Heart right ventricle (tissue), 16 donors: ENCODE results near the gene C16orf74. TPM values are rescaled to one million over a fixed set of nuclear protein-coding genes. Genes with fewer than 3 reads are reported as not detected.

Experiments used
- ATAC-seq, 8 donors: fragments of 200-7000 bp; cut with Tn5 transposase; one replicate each; pipeline ENCODE4 v1.9.1; 2020; ENCODE audit warnings: mild to moderate bottlenecking in 8 of 8, moderate library complexity in 8 of 8, moderate number of reproducible peaks in 1 of 8
- DNase-seq, 2 donors: peaks; one replicate each; pipeline ENCODE4 v3.0.0-alpha.2; 2020
- H3K27ac ChIP-seq, 10 donors: fragments of 200-600 bp; sonication (generic) in 2 of 10; one replicate each; pipeline versions ENCODE4 v1.5.0 to v1.8.0; 2020 to 2022; ENCODE audit warnings: mild to moderate bottlenecking in 3 of 10
- H3K27me3 ChIP-seq, 7 donors: fragments of 200-600 bp; one replicate each; pipeline ENCODE4 v1.8.0; 2021 to 2022; ENCODE audit warnings: mild to moderate bottlenecking in 2 of 7
- H3K36me3 ChIP-seq, 9 donors: fragments of 200-600 bp; sonication (generic) in 1 of 9; one replicate each; pipeline versions ENCODE4 v1.5.0 to v1.8.0; 2020 to 2022; ENCODE audit warnings: mild to moderate bottlenecking in 2 of 9
- H3K4me1 ChIP-seq, 9 donors: fragments of 200-600 bp; sonication (generic) in 1 of 9; one replicate each; pipeline versions ENCODE4 v1.5.0 to v1.8.0; 2020 to 2022; ENCODE audit warnings: mild to moderate bottlenecking in 4 of 9
- H3K4me3 ChIP-seq, 10 donors: fragments of 200-600 bp; sonication (generic) in 2 of 10; one replicate each; pipeline versions ENCODE4 v1.5.0 to v1.8.0; 2020 to 2022; ENCODE audit warnings: mild to moderate bottlenecking in 7 of 10, moderate library complexity in 2 of 10
- H3K9me3 ChIP-seq, 11 donors: fragments of 200-600 bp in 10 of 11; sonication (generic) in 2 of 11; one replicate each; pipeline versions ENCODE4 v1.5.0 to v1.8.0; 2013 to 2022; ENCODE audit warnings: mild to moderate bottlenecking in 2 of 11, control low read depth in 1 of 11, moderate library complexity in 1 of 11
- CTCF ChIP-seq, 9 donors: fragments of 200-600 bp; sonication (generic) in 2 of 9; IDR thresholded peaks; one replicate each; pipeline versions ENCODE4 v1.5.0 to v1.8.0; 2021 to 2022; ENCODE audit warnings: antibody characterized with exemption in 9 of 9, mild to moderate bottlenecking in 5 of 9, moderate library complexity in 1 of 9
- WGBS, 2 donors: extraction: QIAGEN DNeasy Blood & Tissue Kit; methylation state at CpG; one replicate each; pipeline ENCODE4 v1.1.7; 2013; ENCODE audit warnings: inconsistent platforms in 1 of 2; 5-methylcytosine and 5-hydroxymethylcytosine counted together
- intact Hi-C, 10 donors: fragments of 100-400 bp; cut with DNase I; formaldehyde crosslinking; loops; one replicate each; pipeline versions ENCODE4 v1.11.1 to v1.14.2; 2022
- polyA plus RNA-seq, 2 donors: library from polyadenylated mRNA; stranded (reverse); fragments of 200-250 nt; gene quantifications; one replicate each; pipeline ENCODE4 v1.2.3, GENCODE V29; 2013
- total RNA-seq, 10 donors: library from RNA; stranded (reverse); fragmentation: NEBNext Ultra II Directional in 3 of 10; extraction: Animal tissue kit (Norgen Biotek cat#: 25700) in 3 of 10; gene quantifications; one replicate each; pipeline versions ENCODE4 v1.2.1 to v1.2.4, GENCODE V29; 2021 to 2023
- donor health status: Arrhythmogenic right ventricular cardiomyopathy.
- donor health status: ischemic (EF 13 %, LVEDD 7.1; RV severe dilation, severe dysfunction).
- donor health status: healthy with polysubstance abuse.
- donor health status: DM: no; HTN: yes; CAD: no.
- donor health status: DM: no; HTN: no; CAD: no.
- donor health status: ischemic (EF 25% LVEDD 6.9; RV normal size, moderate dysfunction).
- donor health status: ischemic (EF 25% LVEDD 5.7; RV mildly dilated, moderate dysfunction).
- donor health status: healthy.
- donor health status: DM: yes; HTN: yes; CAD: no.
- donor health status: Ischemic cardiomyopathy.
- donor health status: ischemic (EF 35%, LVEDD 5.7; RV mildly dilated, moderate dysfunction).
- donor health status: nonischemic (EF 11% LVEDD 7.7; RV severe dilation, severe dysfunction).
- donor health status: DM: yes; HTN: yes; CAD: no.
- donor health status: PGD.
- donor health status: ischemic (EF 29% LVEDD 5.4; RV normal size, mild dysfunction).
- donor health status: nonischemic (EF 23%, LVEDD 6.1; RV moderate dilation, normal function).

Gene C16orf74
- total and polyA plus RNA-seq, 12 donors = 0.56 to 6.5 (median 1.2) TPM

- no peaks in the 10 kb centered on the region for H3K27me3 ChIP-seq
- H3K4me3 ChIP-seq = no peak overlapping the region
- no peak for TF ChIP-seq CTCF (IDR thresholded peaks at IDR 0.05)
- DNase-seq = no peak
- WGBS, 2 donors = 87 to 93% methylated on average over 6 of the region's 6 CpGs
- no peak overlapping the region for H3K27ac ChIP-seq
- ATAC-seq = no peak
- H3K36me3 ChIP-seq = peaks cover 0 to 45% (median 0%) of the 10 kb centered on the region in 9 donors
- H3K4me1 ChIP-seq = peaks cover 0 to 10% (median 2%) of the 10 kb centered on the region in 9 donors
- H3K9me3 ChIP-seq = no peaks in the 10 kb centered on the region
- intact Hi-C loops = loop anchor here in 1 of 10 donors (5.0 kb wide), 1 partner anchor 37 kb away; no protein-coding TSS in a partner anchor
Observed at GRCh38 chr16:85679870-85680269, 71.0 kb downstream of the C16orf74 start.

GRCh38 chr16:85678821-85679220 is 72.1 kb downstream of the C16orf74 start:
- H3K9me3 ChIP-seq = no peaks in the 10 kb centered on the region
- no peak for TF ChIP-seq CTCF (IDR thresholded peaks at IDR 0.05)
- no peak overlapping the region for H3K27ac ChIP-seq
- peaks cover 0 to 56% (median 0%) of the 10 kb centered on the region in 9 donors for H3K36me3 ChIP-seq
- intact Hi-C loops = loop anchor here in 1 of 10 donors (5.0 kb wide), 1 partner anchor 38 kb away; no protein-coding TSS in a partner anchor
- H3K4me1 ChIP-seq = peaks cover 2 to 20% (median 9%) of the 10 kb centered on the region in 9 donors
- DNase-seq (no peak), ATAC-seq (no peak)
- no peak overlapping the region for H3K4me3 ChIP-seq
- 89 to 92% methylated on average over 5 of the region's 5 CpGs for WGBS, 2 donors
- no peaks in the 10 kb centered on the region for H3K27me3 ChIP-seq

GRCh38 chr16:85678016-85678415 is 72.9 kb downstream of the C16orf74 start:
- DNase-seq (no peak), ATAC-seq (no peak)
- 81 to 93% methylated on average over 8 of the region's 8 CpGs for WGBS, 2 donors
- Histone ChIP-seq H3K4me3 (no peak overlapping the region), H3K9me3 (no peaks in the 10 kb centered on the region), H3K27me3 (no peaks in the 10 kb centered on the region), H3K36me3 (peaks cover 0 to 64% (median under 1%) of the 10 kb centered on the region in 9 donors), H3K4me1 (peaks cover 2 to 27% (median 14%) of the 10 kb centered on the region in 9 donors), H3K27ac (no peak overlapping the region)
- no peak for TF ChIP-seq CTCF (IDR thresholded peaks at IDR 0.05)
- intact Hi-C loops = loop anchor here in 1 of 10 donors (5.0 kb wide), 1 partner anchor 39 kb away; no protein-coding TSS in a partner anchor

- H3K4me1 ChIP-seq = peaks cover 2 to 27% (median 14%) of the 10 kb centered on the region in 9 donors
- H3K36me3 ChIP-seq = peaks cover 0 to 69% (median 6%) of the 10 kb centered on the region in 9 donors
- no peaks in the 10 kb centered on the region for H3K9me3 ChIP-seq
- H3K27me3 ChIP-seq = no peaks in the 10 kb centered on the region
- H3K4me3 ChIP-seq = no peak overlapping the region
- H3K27ac ChIP-seq = no peak overlapping the region
- WGBS, 2 donors = 88 to 94% methylated on average over 6 of the region's 6 CpGs
- DNase-seq = no peak
- intact Hi-C loops = loop anchor here in 1 of 10 donors (5.0 kb wide), 1 partner anchor 40 kb away; no protein-coding TSS in a partner anchor
- no peak for TF ChIP-seq CTCF (IDR thresholded peaks at IDR 0.05)
- ATAC-seq = no peak
Observed at GRCh38 chr16:85677383-85677967, 73.4 kb downstream of the C16orf74 start.
